Measurements from ENCODE around the gene PIGH.

The PIGH gene

DNA sequence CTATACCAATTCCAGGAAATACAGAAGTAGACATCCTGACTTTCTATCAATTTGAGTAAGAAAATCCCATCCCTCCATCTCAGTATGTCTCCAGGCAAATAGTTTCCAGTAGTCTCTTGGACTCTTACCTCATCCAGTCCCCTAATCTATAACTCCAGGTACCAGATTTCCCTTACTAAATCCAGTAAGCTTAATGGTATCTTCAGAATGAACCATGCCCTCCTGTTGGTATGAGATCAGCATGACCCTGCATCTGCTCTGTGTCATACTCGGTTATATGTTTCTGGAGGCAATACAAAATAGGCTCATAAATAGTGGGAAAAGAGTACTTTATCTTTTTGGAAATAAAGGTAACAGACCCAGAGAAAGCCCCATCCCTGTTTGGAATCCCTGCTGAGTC lies 18.4 kb downstream of the PIGH start:
- TF ChIP-seq TSHZ2 (CRISPR knock-in tag; IDR thresholded peaks at IDR 0.05) (no peak), ISL1 (CRISPR knock-in tag; IDR thresholded peaks at IDR 0.05) (no peak)
- ATAC-seq: no peak

DNA sequence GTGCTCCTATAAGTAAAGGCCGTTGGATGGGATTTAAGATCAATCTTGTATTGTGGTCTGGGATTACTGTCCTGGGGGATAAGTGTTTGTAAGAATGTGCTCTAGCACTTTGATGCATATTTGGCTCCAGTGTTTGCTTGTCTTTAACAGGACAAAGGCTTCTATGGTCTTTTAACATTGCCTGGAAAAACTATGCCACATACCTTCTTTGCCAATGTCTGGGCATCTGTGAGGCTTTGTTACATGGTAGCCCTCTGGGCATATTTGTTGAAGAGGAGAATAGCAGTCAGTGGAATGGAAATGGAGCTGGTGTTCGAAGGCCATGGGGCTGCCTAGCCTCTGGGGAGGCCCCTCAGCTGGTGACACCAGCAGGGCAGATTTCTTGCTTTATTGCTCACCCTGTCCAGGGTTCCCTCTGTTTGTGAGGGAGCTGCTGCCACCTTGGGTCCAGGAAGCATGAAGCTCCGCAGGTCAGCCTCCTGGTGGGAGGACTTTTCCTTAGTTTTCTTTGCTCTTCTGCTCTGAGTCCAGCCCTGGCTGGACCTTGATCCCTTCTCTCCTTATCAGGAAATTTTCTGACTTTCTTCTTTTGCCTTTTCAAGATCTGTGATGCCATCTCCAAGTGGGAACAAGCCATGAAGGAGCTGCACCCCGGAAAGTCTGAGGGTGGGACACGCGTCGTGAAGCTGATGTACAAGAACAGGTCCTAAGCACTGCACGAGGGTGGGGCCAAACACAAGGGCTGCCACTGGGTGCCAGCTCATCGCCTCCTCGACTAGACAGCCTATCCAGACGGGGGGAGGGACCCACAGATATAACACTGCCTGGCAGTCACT lies 19.5 kb downstream of the PIGH start:
- ATAC-seq: no peak
- TF ChIP-seq ARNTL (CRISPR knock-in tag; IDR thresholded peaks at IDR 0.05; ENCODE audit: borderline replicate concordance, low read depth): no peak
- no peak for TF ChIP-seq ISL1 (CRISPR knock-in tag; IDR thresholded peaks at IDR 0.05)
- TF ChIP-seq ZC3H10 (CRISPR knock-in tag; IDR thresholded peaks at IDR 0.05): no peak

GRCh38 chr14:67579636-67580035 lies 20.4 kb downstream of the PIGH start:
- TF ChIP-seq, protein P1, sequence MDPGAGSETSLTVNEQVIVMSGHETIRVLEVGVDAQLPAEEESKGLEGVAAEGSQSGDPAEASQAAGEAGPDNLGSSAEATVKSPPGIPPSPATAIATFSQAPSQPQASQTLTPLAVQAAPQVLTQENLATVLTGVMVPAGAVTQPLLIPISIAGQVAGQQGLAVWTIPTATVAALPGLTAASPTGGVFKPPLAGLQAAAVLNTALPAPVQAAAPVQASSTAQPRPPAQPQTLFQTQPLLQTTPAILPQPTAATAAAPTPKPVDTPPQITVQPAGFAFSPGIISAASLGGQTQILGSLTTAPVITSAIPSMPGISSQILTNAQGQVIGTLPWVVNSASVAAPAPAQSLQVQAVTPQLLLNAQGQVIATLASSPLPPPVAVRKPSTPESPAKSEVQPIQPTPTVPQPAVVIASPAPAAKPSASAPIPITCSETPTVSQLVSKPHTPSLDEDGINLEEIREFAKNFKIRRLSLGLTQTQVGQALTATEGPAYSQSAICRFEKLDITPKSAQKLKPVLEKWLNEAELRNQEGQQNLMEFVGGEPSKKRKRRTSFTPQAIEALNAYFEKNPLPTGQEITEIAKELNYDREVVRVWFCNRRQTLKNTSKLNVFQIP (CRISPR knock-in tag; IDR thresholded peaks at IDR 0.05; ENCODE audit: borderline replicate concordance, low read depth): no peak
- TF ChIP-seq ESRRG (CRISPR knock-in tag; IDR thresholded peaks at IDR 0.05) (no peak), ZFP3 (CRISPR knock-in tag; IDR thresholded peaks at IDR 0.05) (no peak), TCF4 (CRISPR knock-in tag; IDR thresholded peaks at IDR 0.05; ENCODE audit: borderline replicate concordance) (no peak), SNAI2 (CRISPR knock-in tag; IDR thresholded peaks at IDR 0.05) (no peak), OSR1 (CRISPR knock-in tag; IDR thresholded peaks at IDR 0.05) (no peak)
- TF ChIP-seq, protein P2, sequence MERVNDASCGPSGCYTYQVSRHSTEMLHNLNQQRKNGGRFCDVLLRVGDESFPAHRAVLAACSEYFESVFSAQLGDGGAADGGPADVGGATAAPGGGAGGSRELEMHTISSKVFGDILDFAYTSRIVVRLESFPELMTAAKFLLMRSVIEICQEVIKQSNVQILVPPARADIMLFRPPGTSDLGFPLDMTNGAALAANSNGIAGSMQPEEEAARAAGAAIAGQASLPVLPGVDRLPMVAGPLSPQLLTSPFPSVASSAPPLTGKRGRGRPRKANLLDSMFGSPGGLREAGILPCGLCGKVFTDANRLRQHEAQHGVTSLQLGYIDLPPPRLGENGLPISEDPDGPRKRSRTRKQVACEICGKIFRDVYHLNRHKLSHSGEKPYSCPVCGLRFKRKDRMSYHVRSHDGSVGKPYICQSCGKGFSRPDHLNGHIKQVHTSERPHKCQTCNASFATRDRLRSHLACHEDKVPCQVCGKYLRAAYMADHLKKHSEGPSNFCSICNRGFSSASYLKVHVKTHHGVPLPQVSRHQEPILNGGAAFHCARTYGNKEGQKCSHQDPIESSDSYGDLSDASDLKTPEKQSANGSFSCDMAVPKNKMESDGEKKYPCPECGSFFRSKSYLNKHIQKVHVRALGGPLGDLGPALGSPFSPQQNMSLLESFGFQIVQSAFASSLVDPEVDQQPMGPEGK (CRISPR knock-in tag; IDR thresholded peaks at IDR 0.05; ENCODE audit: borderline replicate concordance): no peak

DNA sequence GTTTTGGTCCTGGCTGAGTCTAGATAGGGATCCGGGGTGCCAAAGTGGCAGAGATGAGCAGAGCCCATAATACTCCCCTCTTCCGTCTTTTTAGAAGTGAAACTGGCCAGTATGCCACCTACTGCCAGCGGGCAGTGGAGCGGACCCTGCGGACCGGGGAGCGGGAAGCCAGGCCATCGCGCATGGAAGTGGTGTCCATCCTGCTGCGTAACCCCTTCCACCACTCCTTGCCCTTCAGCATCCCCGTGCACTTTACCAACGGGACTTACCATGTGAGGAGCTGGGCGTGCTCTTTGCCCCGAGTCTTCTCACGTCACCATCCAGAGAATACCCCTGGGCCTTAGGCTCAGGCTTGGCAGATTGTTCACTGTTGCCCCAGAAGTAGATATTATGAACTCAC lies 21.0 kb downstream of the PIGH start:
- ATAC-seq: no peak
- TF ChIP-seq, protein P3, sequence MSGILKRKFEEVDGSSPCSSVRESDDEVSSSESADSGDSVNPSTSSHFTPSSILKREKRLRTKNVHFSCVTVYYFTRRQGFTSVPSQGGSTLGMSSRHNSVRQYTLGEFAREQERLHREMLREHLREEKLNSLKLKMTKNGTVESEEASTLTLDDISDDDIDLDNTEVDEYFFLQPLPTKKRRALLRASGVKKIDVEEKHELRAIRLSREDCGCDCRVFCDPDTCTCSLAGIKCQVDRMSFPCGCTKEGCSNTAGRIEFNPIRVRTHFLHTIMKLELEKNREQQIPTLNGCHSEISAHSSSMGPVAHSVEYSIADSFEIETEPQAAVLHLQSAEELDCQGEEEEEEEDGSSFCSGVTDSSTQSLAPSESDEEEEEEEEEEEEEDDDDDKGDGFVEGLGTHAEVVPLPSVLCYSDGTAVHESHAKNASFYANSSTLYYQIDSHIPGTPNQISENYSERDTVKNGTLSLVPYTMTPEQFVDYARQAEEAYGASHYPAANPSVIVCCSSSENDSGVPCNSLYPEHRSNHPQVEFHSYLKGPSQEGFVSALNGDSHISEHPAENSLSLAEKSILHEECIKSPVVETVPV (CRISPR knock-in tag; IDR thresholded peaks at IDR 0.05): no peak
- TF ChIP-seq ZFP30 (CRISPR knock-in tag; IDR thresholded peaks at IDR 0.05): no peak
- no peak for TF ChIP-seq GLIS3 (CRISPR knock-in tag; IDR thresholded peaks at IDR 0.05)
- TF ChIP-seq, protein P1 (CRISPR knock-in tag; IDR thresholded peaks at IDR 0.05; ENCODE audit: borderline replicate concordance, low read depth): no peak
- TF ChIP-seq ESRRG (CRISPR knock-in tag; IDR thresholded peaks at IDR 0.05): no peak
- TF ChIP-seq TOX (CRISPR knock-in tag; IDR thresholded peaks at IDR 0.05; ENCODE audit: borderline replicate concordance): no peak
- TF ChIP-seq PPARA (CRISPR knock-in tag; IDR thresholded peaks at IDR 0.05; ENCODE audit: borderline replicate concordance): no peak
- TF ChIP-seq CREB5 (CRISPR knock-in tag; IDR thresholded peaks at IDR 0.05; ENCODE audit: low read depth): no peak
- no peak for TF ChIP-seq CSDC2 (CRISPR knock-in tag; IDR thresholded peaks at IDR 0.05)
- no peak for TF ChIP-seq ZNF70 (CRISPR knock-in tag; IDR thresholded peaks at IDR 0.05)

More at GRCh38 chr14:67579636-67580035, 20.4 kb downstream of the PIGH start:
- no peak for ATAC-seq

All from SK-N-SH treated with all-trans-retinoic acid at 6 μM for 48 hours (cell line).